MM.1S (cell line): ENCODE data around the gene COL6A1.
A peak's percentile ranks its signal among the peaks of the same experiment; 100 is the strongest.
"Not testable (repeated sequence)": the region's sequence is repeated elsewhere in the genome, so short reads cannot be mapped to it uniquely, and the experiment has no call there.

Experiments
- DNase-seq: peaks from one replicate; pipeline ENCODE4 v3.0.0-alpha.2; 2015
- H2AFZ ChIP-seq: fragments of 300-600 bp; sonication (generic); 2 replicates; pipeline ENCODE4 v1.6.0; 2016; ENCODE audit warnings: antibody characterized with exemption, low read length
- H3F3A ChIP-seq: fragments of 300-600 bp; sonication (generic); 2 replicates; pipeline ENCODE4 v1.6.1; 2016; ENCODE audit warnings: mild to moderate bottlenecking, antibody characterized with exemption, low read length, moderate library complexity, mixed read lengths; ENCODE audit not compliant: insufficient read depth
- H3K27ac ChIP-seq: fragments of 300-600 bp; sonication (generic); 2 replicates; pipeline ENCODE4 v1.5.1; 2016; ENCODE audit warnings: mild to moderate bottlenecking, low read length
- H3K27me3 ChIP-seq: fragments of 300-600 bp; sonication (generic); replicated peaks from 2 replicates; pipeline ENCODE4 v1.6.0; 2016; ENCODE audit warnings: low read length; ENCODE audit not compliant: insufficient read depth
- H3K36me3 ChIP-seq: fragments of 300-600 bp; sonication (generic); replicated peaks from 2 replicates; pipeline ENCODE4 v1.6.1; 2016; ENCODE audit warnings: mild to moderate bottlenecking, low read length, mixed read lengths; ENCODE audit not compliant: insufficient read depth
- H3K4me1 ChIP-seq: fragments of 300-600 bp; sonication (generic); 2 replicates; pipeline ENCODE4 v1.6.1; 2016; ENCODE audit warnings: low read length, mixed read lengths
- H3K4me2 ChIP-seq: fragments of 300-600 bp; sonication (generic); 2 replicates; pipeline ENCODE4 v1.6.0; 2016; ENCODE audit warnings: low read depth, low read length
- H3K4me3 ChIP-seq: fragments of 300-600 bp; sonication (generic); 2 replicates; pipeline ENCODE4 v1.5.1; 2016; ENCODE audit warnings: low read length, mixed read lengths
- H3K79me2 ChIP-seq: fragments of 300-600 bp; sonication (generic); 2 replicates; pipeline ENCODE4 v1.6.1; 2016; ENCODE audit warnings: mixed run types, low read length, mixed read lengths
- H3K9ac ChIP-seq: fragments of 300-600 bp; sonication (generic); 2 replicates; pipeline ENCODE4 v1.6.1; 2016; ENCODE audit warnings: low read length, mixed read lengths
- H3K9me2 ChIP-seq: fragments of 300-600 bp; sonication (generic); replicated peaks from 2 replicates; pipeline ENCODE4 v1.6.1; 2016; ENCODE audit warnings: mild to moderate bottlenecking, low read length, mixed read lengths; ENCODE audit not compliant: insufficient read depth
- H3K9me3 ChIP-seq: fragments of 300-600 bp; sonication (generic); replicated peaks from 2 replicates; pipeline ENCODE4 v1.6.1; 2016; ENCODE audit warnings: mild to moderate bottlenecking, low read length, mixed read lengths; ENCODE audit not compliant: insufficient read depth
- H4K20me1 ChIP-seq: fragments of 300-600 bp; sonication (generic); 2 replicates; pipeline ENCODE4 v1.6.1; 2016; ENCODE audit warnings: mild to moderate bottlenecking, low read length, moderate library complexity, mixed read lengths; ENCODE audit not compliant: insufficient read depth
- CTCF ChIP-seq: fragments of 300-600 bp; sonication (generic); IDR thresholded peaks from 2 replicates; pipeline ENCODE4 v1.5.1; 2016; ENCODE audit warnings: antibody characterized with exemption, low read length, mixed read lengths
- EZH2 ChIP-seq: fragments of 300-600 bp; sonication (generic); optimal IDR thresholded peaks from 2 replicates; pipeline ENCODE3; 2017; ENCODE audit warnings: low read depth, mild to moderate bottlenecking, antibody characterized with exemption, low read length, mixed read lengths
- EZH2phosphoT487 ChIP-seq: fragments of 300-600 bp; sonication (generic); IDR thresholded peaks from 2 replicates; pipeline ENCODE4 v1.6.1; 2018; ENCODE audit warnings: antibody characterized with exemption, low read length

COL6A1 gene

GRCh38 chr21:45949928-45950739 is 31.4 kb upstream of the COL6A1 start:
- Histone ChIP-seq H3F3A (no peaks in the 10 kb centered on the region), H3K9me2 (no peaks in the 10 kb centered on the region), H3K4me1 (no peaks in the 10 kb centered on the region), H3K4me3 (no peak overlapping the region), H3K4me2 (no peak overlapping the region), H4K20me1 (no peaks in the 10 kb centered on the region), H3K79me2 (no peaks in the 10 kb centered on the region), H3K27ac (no peak overlapping the region), H3K36me3 (no peaks in the 10 kb centered on the region), H3K9ac (no peak overlapping the region), H3K27me3 (peaks cover 100% of the 10 kb centered on the region), H3K9me3 (no peaks in the 10 kb centered on the region), H2AFZ (no peak overlapping the region)
- no peak for DNase-seq
- TF ChIP-seq CTCF, result no peak
- no peak for TF ChIP-seq EZH2phosphoT487
- TF ChIP-seq EZH2, result peak; percentile 1

- Histone ChIP-seq H2AFZ (no peak overlapping the region), H4K20me1 (no peaks in the 10 kb centered on the region), H3K4me1 (no peaks in the 10 kb centered on the region), H3K36me3 (no peaks in the 10 kb centered on the region), H3K9ac (no peak overlapping the region), H3K9me3 (no peaks in the 10 kb centered on the region), H3K4me2 (no peak overlapping the region), H3K27me3 (peaks cover 100% of the 10 kb centered on the region), H3F3A (no peaks in the 10 kb centered on the region), H3K4me3 (no peak overlapping the region), H3K27ac (no peak overlapping the region), H3K79me2 (no peaks in the 10 kb centered on the region), H3K9me2 (no peaks in the 10 kb centered on the region)
- TF ChIP-seq CTCF (no peak), EZH2phosphoT487 (no peak), EZH2 (no peak)
- no peak for DNase-seq
These were observed 30.6 kb upstream of the COL6A1 start for GRCh38 chr21:45950740-45951515.

GRCh38 chr21:45951676-45952075 is 29.9 kb upstream of the COL6A1 start:
- H2AFZ ChIP-seq, result no peak overlapping the region
- peaks cover 100% of the 10 kb centered on the region for H3K27me3 ChIP-seq
- no peak overlapping the region for H3K4me2 ChIP-seq
- no peak overlapping the region for H3K27ac ChIP-seq
- no peaks in the 10 kb centered on the region for H3K79me2 ChIP-seq
- H3K9me2 ChIP-seq, result no peaks in the 10 kb centered on the region
- H3K4me1 ChIP-seq, result no peaks in the 10 kb centered on the region
- TF ChIP-seq EZH2phosphoT487 (no peak), CTCF (no peak), EZH2 (no peak)
- H3K4me3 ChIP-seq, result no peak overlapping the region
- no peaks in the 10 kb centered on the region for H3K36me3 ChIP-seq
- DNase-seq, result no peak
- no peaks in the 10 kb centered on the region for H3F3A ChIP-seq
- no peak overlapping the region for H3K9ac ChIP-seq
- H4K20me1 ChIP-seq, result no peaks in the 10 kb centered on the region
- H3K9me3 ChIP-seq, result no peaks in the 10 kb centered on the region

DNA sequence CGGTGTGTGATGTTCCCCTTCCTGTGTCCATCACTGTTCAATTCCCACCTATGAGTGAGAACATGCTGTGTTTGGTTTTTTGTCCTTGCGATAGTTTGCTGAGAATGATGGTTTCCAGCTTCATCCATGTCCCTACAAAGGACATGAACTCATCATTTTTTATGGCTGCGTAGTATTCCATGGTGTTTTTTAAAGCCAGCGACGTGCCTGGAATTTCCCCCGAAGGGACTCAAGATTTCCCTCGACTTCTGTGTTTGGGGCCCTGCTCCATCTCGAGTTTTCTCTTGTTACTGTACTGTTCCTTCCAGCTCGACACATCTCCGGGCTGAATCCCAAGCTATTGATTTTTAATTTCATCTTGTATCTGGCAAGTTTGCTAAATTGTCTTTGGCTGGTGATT is 29.0 kb upstream of the COL6A1 start:
- H3K4me2 ChIP-seq, H3K4me1 ChIP-seq, H3K36me3 ChIP-seq, H3K27ac ChIP-seq, H3K9me2 ChIP-seq, H3K9me3 ChIP-seq, H3F3A ChIP-seq, H3K4me3 ChIP-seq, DNase-seq, H4K20me1 ChIP-seq, H2AFZ ChIP-seq, H3K79me2 ChIP-seq, H3K9ac ChIP-seq: not testable (repeated sequence)
- peaks cover 100% of the 10 kb centered on the region for H3K27me3 ChIP-seq
